ENCODE results near the gene BORA.

- TF ChIP-seq, protein P1, sequence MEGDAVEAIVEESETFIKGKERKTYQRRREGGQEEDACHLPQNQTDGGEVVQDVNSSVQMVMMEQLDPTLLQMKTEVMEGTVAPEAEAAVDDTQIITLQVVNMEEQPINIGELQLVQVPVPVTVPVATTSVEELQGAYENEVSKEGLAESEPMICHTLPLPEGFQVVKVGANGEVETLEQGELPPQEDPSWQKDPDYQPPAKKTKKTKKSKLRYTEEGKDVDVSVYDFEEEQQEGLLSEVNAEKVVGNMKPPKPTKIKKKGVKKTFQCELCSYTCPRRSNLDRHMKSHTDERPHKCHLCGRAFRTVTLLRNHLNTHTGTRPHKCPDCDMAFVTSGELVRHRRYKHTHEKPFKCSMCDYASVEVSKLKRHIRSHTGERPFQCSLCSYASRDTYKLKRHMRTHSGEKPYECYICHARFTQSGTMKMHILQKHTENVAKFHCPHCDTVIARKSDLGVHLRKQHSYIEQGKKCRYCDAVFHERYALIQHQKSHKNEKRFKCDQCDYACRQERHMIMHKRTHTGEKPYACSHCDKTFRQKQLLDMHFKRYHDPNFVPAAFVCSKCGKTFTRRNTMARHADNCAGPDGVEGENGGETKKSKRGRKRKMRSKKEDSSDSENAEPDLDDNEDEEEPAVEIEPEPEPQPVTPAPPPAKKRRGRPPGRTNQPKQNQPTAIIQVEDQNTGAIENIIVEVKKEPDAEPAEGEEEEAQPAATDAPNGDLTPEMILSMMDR (IDR thresholded peaks at IDR 0.05), result no peak
- no peak for TF ChIP-seq POLR2A (IDR thresholded peaks at IDR 0.05)
Observed at GRCh38 chr13:72782717-72783116, 55.0 kb downstream of the BORA start.

Measured in lower leg skin (tissue), 3 donors.